Endothelial cell (in vitro differentiated cells): ENCODE results near the gene ERC2. TPM values are rescaled to one million over a fixed set of nuclear protein-coding genes. Genes with fewer than 3 reads are reported as not detected.

ENCODE experiments used
- DNase-seq: peaks from one replicate; pipeline ENCODE4 v3.0.0; 2021; ENCODE audit warnings: low spot score
- H3K27ac Mint-ChIP-seq: one replicate; pipeline ENCODE4 v1.8.0; 2021; ENCODE audit warnings: mixed read lengths, inconsistent platforms; ENCODE audit not compliant: unreplicated experiment
- H3K27me3 Mint-ChIP-seq: one replicate; pipeline ENCODE4 v1.8.0; 2021; ENCODE audit warnings: mild to moderate bottlenecking, moderate library complexity, mixed read lengths, inconsistent platforms; ENCODE audit not compliant: unreplicated experiment
- H3K36me3 Mint-ChIP-seq: one replicate; pipeline ENCODE4 v1.8.0; 2021; ENCODE audit warnings: mild to moderate bottlenecking, low read depth, mixed read lengths, inconsistent platforms; ENCODE audit not compliant: unreplicated experiment
- H3K4me1 Mint-ChIP-seq: one replicate; pipeline ENCODE4 v1.8.0; 2021; ENCODE audit warnings: mild to moderate bottlenecking, mixed read lengths, inconsistent platforms; ENCODE audit not compliant: unreplicated experiment
- H3K4me3 Mint-ChIP-seq: one replicate; pipeline ENCODE4 v1.8.0; 2021; ENCODE audit warnings: mild to moderate bottlenecking, mixed read lengths, inconsistent platforms; ENCODE audit not compliant: unreplicated experiment
- H3K9me3 Mint-ChIP-seq: one replicate; pipeline ENCODE4 v1.8.0; 2021; ENCODE audit warnings: mixed read lengths, inconsistent platforms; ENCODE audit not compliant: unreplicated experiment
- total RNA-seq: library from RNA; stranded (reverse); fragmentation: NEBNext Ultra II Directional; extraction: Animal tissue kit (Norgen Biotek cat#: 25700); gene quantifications from one replicate; pipeline ENCODE4 v1.2.1, GENCODE V29; 2021; ENCODE audit not compliant: unreplicated experiment
- TF ChIP-seq, protein P1 (sequence below): fragments of 200-600 bp; sonication (generic); IDR thresholded peaks from one replicate; pipeline ENCODE4 v1.5.0; 2021; ENCODE audit warnings: antibody characterized with exemption; ENCODE audit not compliant: unreplicated experiment

Gene ERC2
- total RNA-seq, 1 donor from 2014 or later: 20.5 TPM

DNA sequence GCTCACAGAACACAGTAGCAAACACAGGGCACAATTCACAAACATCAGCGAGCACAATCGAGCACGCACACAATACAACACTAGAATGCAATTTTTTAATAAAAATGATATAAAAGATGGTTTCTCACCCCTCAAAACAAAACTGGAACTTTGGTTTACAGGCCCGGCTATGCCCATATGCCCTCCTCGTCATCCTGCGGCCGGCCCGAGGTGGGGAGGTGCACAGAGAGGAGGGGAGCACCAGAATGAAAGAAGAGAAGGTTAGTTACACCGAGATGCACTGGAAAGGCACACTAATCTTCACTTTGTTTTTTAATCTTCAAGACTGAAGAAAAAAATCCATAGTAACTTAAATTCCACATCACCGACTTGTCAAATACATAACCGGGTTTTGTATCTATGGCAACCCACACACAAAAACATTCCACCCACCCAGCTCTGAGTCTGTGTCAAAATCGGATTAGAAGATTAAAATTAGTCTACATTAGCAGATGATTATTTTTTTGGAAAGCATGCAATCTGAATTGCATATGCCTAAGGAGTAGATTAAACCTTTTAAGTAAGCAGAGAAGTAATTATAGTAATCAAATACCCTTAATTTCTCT lies 784.5 kb downstream of the ERC2 start:
- H3K9me3 Mint-ChIP-seq: no peaks in the 10 kb centered on the region
- peaks cover 11% of the 10 kb centered on the region for H3K4me1 Mint-ChIP-seq
- TF ChIP-seq, protein P1, sequence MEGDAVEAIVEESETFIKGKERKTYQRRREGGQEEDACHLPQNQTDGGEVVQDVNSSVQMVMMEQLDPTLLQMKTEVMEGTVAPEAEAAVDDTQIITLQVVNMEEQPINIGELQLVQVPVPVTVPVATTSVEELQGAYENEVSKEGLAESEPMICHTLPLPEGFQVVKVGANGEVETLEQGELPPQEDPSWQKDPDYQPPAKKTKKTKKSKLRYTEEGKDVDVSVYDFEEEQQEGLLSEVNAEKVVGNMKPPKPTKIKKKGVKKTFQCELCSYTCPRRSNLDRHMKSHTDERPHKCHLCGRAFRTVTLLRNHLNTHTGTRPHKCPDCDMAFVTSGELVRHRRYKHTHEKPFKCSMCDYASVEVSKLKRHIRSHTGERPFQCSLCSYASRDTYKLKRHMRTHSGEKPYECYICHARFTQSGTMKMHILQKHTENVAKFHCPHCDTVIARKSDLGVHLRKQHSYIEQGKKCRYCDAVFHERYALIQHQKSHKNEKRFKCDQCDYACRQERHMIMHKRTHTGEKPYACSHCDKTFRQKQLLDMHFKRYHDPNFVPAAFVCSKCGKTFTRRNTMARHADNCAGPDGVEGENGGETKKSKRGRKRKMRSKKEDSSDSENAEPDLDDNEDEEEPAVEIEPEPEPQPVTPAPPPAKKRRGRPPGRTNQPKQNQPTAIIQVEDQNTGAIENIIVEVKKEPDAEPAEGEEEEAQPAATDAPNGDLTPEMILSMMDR: no peak
- no peaks in the 10 kb centered on the region for H3K27me3 Mint-ChIP-seq
- no peaks in the 10 kb centered on the region for H3K36me3 Mint-ChIP-seq
- no peak overlapping the region for H3K4me3 Mint-ChIP-seq
- no peak for DNase-seq
- H3K27ac Mint-ChIP-seq: no peak overlapping the region

DNA sequence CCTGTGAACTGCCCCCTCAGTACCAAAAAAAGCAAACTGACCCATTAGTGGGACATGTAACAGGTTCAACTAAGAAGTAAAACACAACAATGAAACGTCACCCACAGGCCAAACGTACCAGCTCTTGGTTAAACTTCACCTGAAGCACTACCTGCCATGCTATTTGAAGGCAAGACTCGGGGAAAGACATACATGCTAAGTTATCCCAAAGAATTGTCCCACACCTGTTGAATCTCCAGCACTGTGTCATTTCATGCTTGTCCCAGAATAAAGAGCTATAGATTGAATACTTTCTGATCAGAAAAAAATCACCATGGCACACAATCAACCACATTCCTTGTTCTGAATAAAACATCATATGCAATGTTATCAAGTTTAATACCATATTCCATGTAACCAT lies 785.8 kb downstream of the ERC2 start:
- H3K9me3 Mint-ChIP-seq: no peaks in the 10 kb centered on the region
- H3K4me3 Mint-ChIP-seq: no peak overlapping the region
- H3K4me1 Mint-ChIP-seq: peaks cover 5% of the 10 kb centered on the region
- no peak for DNase-seq
- H3K27ac Mint-ChIP-seq: no peak overlapping the region
- TF ChIP-seq, protein P1: no peak
- no peaks in the 10 kb centered on the region for H3K27me3 Mint-ChIP-seq
- H3K36me3 Mint-ChIP-seq: no peaks in the 10 kb centered on the region

DNA sequence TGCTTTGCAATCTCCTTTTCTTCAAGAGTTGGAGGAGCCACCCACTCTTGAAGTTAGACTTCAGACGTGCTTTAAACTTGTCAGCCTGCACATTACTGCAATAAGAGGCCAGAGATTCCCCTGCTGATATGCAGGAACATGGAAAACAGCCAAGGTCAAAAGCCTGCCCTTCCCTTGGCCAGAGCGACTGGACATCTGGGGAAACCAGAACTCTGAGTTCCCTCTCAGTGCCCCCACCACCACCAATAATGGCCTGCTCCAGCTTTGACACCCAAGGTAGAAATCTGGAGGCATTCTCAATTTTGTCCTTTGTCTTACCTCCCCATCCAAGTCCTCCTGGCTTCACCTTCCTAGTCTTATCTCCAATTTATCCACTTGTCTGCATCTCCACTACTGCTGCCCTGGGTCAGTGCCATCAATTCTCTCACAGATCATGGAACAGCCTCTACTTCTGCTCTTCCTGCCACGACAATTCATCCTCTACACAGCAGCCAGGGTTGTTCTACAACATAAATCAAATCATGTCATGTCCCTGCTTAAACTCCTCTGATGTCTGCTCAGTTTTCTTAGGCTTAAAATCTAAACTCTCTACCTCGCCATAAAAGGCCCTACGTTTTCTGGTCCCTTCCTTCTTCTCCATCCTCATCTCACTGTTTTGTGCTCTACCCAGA lies 789.6 kb downstream of the ERC2 start:
- Mint-ChIP-seq H3K4me3 (no peak overlapping the region), H3K4me1 (peaks cover 6% of the 10 kb centered on the region), H3K36me3 (no peaks in the 10 kb centered on the region), H3K27me3 (no peaks in the 10 kb centered on the region), H3K9me3 (no peaks in the 10 kb centered on the region), H3K27ac (no peak overlapping the region)
- TF ChIP-seq, protein P1: no peak
- DNase-seq: no peak

DNA sequence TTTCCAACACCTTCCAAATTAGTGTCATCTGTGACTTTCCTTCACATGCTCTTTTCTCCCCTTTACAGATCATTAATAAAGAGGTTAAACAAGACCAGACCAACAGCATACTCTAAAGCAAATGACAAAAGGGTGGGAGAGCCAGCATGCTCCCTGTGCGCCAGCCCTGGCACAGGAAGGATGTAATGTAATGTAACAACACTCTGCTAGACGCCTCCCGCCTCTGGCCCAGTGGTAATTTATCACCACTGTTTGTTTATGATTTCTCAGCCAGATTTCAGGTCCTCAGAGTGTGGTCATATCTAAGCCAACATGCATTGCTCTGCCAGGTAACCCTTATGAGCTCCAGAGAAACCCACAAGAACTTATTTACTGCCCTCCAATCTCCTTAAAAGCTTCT lies 791.6 kb downstream of the ERC2 start:
- Mint-ChIP-seq H3K36me3 (no peaks in the 10 kb centered on the region), H3K27ac (no peak overlapping the region), H3K27me3 (no peaks in the 10 kb centered on the region), H3K4me1 (peaks cover 6% of the 10 kb centered on the region), H3K4me3 (no peak overlapping the region), H3K9me3 (no peaks in the 10 kb centered on the region)
- TF ChIP-seq, protein P1: no peak
- no peak for DNase-seq

DNA sequence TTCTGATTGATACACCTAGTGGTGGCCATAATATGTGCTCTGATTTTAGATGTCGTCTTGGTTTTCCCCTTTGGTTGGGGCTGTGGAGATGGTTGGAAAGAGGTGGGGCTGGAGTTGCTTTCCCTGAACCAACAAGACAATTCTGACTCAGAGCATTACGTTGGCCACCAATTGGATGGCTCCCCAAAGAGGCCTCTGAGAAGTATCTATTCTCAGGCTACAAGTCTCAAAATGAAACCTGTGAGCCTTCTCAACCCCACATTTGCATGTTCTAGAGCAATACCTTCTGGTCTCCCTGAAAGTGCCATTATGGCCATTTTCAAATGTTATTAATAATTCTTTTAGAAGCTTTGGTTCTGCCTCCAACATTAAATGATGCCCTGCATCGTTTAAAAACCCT lies 792.8 kb downstream of the ERC2 start:
- H3K36me3 Mint-ChIP-seq: no peaks in the 10 kb centered on the region
- H3K27ac Mint-ChIP-seq: no peak overlapping the region
- no peaks in the 10 kb centered on the region for H3K9me3 Mint-ChIP-seq
- H3K27me3 Mint-ChIP-seq: no peaks in the 10 kb centered on the region
- TF ChIP-seq, protein P1: no peak
- no peak for DNase-seq
- H3K4me1 Mint-ChIP-seq: peaks cover 6% of the 10 kb centered on the region
- H3K4me3 Mint-ChIP-seq: no peak overlapping the region
